IMR-90 (cell line): ENCODE data around the gene HOXD13. TPM values are rescaled to one million over a fixed set of nuclear protein-coding genes. Genes with fewer than 3 reads are reported as not detected.

ENCODE experiments used
- ATAC-seq: fragments of 200-7000 bp; cut with Tn5 transposase; 2 replicates; pipeline ENCODE4 v1.9.1; 2020; ENCODE audit warnings: low read depth, mild to moderate bottlenecking, moderate library complexity
- BruUV-seq: library from RNA; stranded (reverse); fragments of 400-500 nt; replicated peaks from 2 replicates; lab custom pipeline; 2021; lab: Mats Ljungman, UMichigan
- CTCF ChIA-PET: fragments of 300-600 bp; formaldehyde crosslinking; extraction: SDS; loops from one replicate; lab custom pipeline; 2021; ENCODE audit warnings: antibody characterized with exemption; lab: Yijun Ruan, JAX
- POLR2A ChIA-PET: fragments of 300-600 bp; sonication (Branson Sonifier 250); formaldehyde crosslinking; loops from one replicate; lab custom pipeline; 2022; ENCODE audit warnings: antibody characterized with exemption; ENCODE audit not compliant: unreplicated experiment; lab: Charles Lee
- DNase-seq: peaks from one replicate; pipeline ENCODE4 v3.0.0; 2013
- H2AFZ ChIP-seq: replicated peaks from 2 replicates; pipeline ENCODE3; 2013; ENCODE audit warnings: low read length, mild to moderate bottlenecking; ENCODE audit not compliant: poor library complexity
- H2AK5ac ChIP-seq: 2 replicates; pipeline ENCODE4 v1.6.1; 2013; ENCODE audit warnings: low read depth, low read length, inconsistent platforms
- H2AK9ac ChIP-seq: replicated peaks from 2 replicates; pipeline ENCODE3; 2013; ENCODE audit warnings: mild to moderate bottlenecking, low read depth, low read length, moderate library complexity; ENCODE audit not compliant: poor library complexity
- H2BK120ac ChIP-seq: 2 replicates; pipeline ENCODE4 v1.6.1; 2013; ENCODE audit warnings: low read depth, low read length, inconsistent platforms
- H2BK15ac ChIP-seq: 3 replicates; pipeline ENCODE4 v1.6.1; 2013; ENCODE audit warnings: low read depth, low read length, inconsistent platforms
- H2BK20ac ChIP-seq: 2 replicates; pipeline ENCODE4 v1.6.1; 2013; ENCODE audit warnings: low read depth, mild to moderate bottlenecking, inconsistent platforms, low read length, moderate library complexity
- H2BK5ac ChIP-seq: 2 replicates; pipeline ENCODE4 v1.6.1; 2013; ENCODE audit warnings: mild to moderate bottlenecking, low read depth, low read length, inconsistent platforms; ENCODE audit not compliant: poor library complexity, severe bottlenecking
- H3K14ac ChIP-seq: replicated peaks from 2 replicates; pipeline ENCODE4 v1.6.1; 2013; ENCODE audit warnings: low read depth, low read length, inconsistent platforms
- H3K18ac ChIP-seq: 2 replicates; pipeline ENCODE4 v1.6.1; 2013; ENCODE audit warnings: low read depth, low read length, control low read depth
- H3K23ac ChIP-seq: 2 replicates; pipeline ENCODE4 v1.6.1; 2013; ENCODE audit warnings: low read depth, low read length, inconsistent platforms
- H3K27ac ChIP-seq: 2 replicates; pipeline ENCODE4 v1.5.1; 2013; ENCODE audit warnings: mild to moderate bottlenecking, control low read depth, low read length; ENCODE audit not compliant: insufficient read depth
- H3K27me3 ChIP-seq: 2 replicates; pipeline ENCODE4 v1.6.1; 2013; ENCODE audit warnings: low read length; ENCODE audit not compliant: control insufficient read depth, insufficient read depth
- H3K36me3 ChIP-seq: 2 replicates; pipeline ENCODE4 v1.6.1; 2013; ENCODE audit warnings: low read length, mixed read lengths; ENCODE audit not compliant: control insufficient read depth, insufficient read depth
- H3K4ac ChIP-seq: 2 replicates; pipeline ENCODE4 v1.6.1; 2013; ENCODE audit warnings: low read depth, low read length, inconsistent platforms
- H3K4me1 ChIP-seq: 2 replicates; pipeline ENCODE4 v1.6.1; 2013; ENCODE audit warnings: low read length, mixed read lengths; ENCODE audit not compliant: control insufficient read depth, insufficient read depth
- H3K4me2 ChIP-seq: 2 replicates; pipeline ENCODE4 v1.6.1; 2013; ENCODE audit warnings: low read depth, mild to moderate bottlenecking, control low read depth, low read length, moderate library complexity
- H3K4me3 ChIP-seq: 2 replicates; pipeline ENCODE4 v1.5.1; 2013; ENCODE audit warnings: low read depth, mild to moderate bottlenecking, control low read depth, low read length, moderate library complexity; ENCODE audit not compliant: insufficient read depth
- H3K56ac ChIP-seq: 2 replicates; pipeline ENCODE4 v1.6.1; 2013; ENCODE audit warnings: low read length, inconsistent platforms; ENCODE audit not compliant: insufficient read depth; ENCODE audit errors: extremely low read depth
- H3K79me1 ChIP-seq, 2 experiments: 2 replicates each; pipeline ENCODE4 v1.6.1; 2013; ENCODE audit warnings: low read length in 2 of 2, inconsistent platforms in 1 of 2, low read depth in 1 of 2
- H3K9ac ChIP-seq: 2 replicates; pipeline ENCODE4 v1.6.1; 2013; ENCODE audit warnings: low read depth, low read length, control low read depth
- H3K9me1 ChIP-seq: 2 replicates; pipeline ENCODE4 v1.6.1; 2013; ENCODE audit warnings: low read length, inconsistent platforms; ENCODE audit not compliant: insufficient read depth
- H3K9me3 ChIP-seq: 2 replicates; pipeline ENCODE4 v1.6.1; 2013; ENCODE audit warnings: low read length; ENCODE audit not compliant: control insufficient read depth, insufficient read depth
- H4K20me1 ChIP-seq: 2 replicates; pipeline ENCODE4 v1.6.1; 2013; ENCODE audit warnings: low read length, inconsistent platforms; ENCODE audit not compliant: insufficient read depth
- H4K5ac ChIP-seq: 2 replicates; pipeline ENCODE4 v1.6.1; 2013; ENCODE audit warnings: mild to moderate bottlenecking, low read depth, low read length, control low read depth
- H4K8ac ChIP-seq, 2 experiments: 2 replicates each; pipeline ENCODE4 v1.6.1; 2013; ENCODE audit warnings: low read depth in 2 of 2, low read length in 2 of 2, control low read depth in 1 of 2, inconsistent platforms in 1 of 2
- H4K91ac ChIP-seq: 2 replicates; pipeline ENCODE4 v1.6.1; 2013; ENCODE audit warnings: low read depth, low read length, inconsistent platforms; ENCODE audit not compliant: insufficient read depth
- BHLHE40 ChIP-seq: fragments of 150-350 bp; IDR thresholded peaks from 2 replicates; pipeline ENCODE4 v1.6.1; 2016; ENCODE audit warnings: mild to moderate bottlenecking, low read depth, low read length
- CTCF ChIP-seq: conservative IDR thresholded peaks from 2 replicates; pipeline ENCODE4 v1.5.1; 2012; ENCODE audit warnings: mild to moderate bottlenecking, low read depth, low read length, improper control_type of control experiment
- MAZ ChIP-seq: IDR thresholded peaks from 2 replicates; pipeline ENCODE4 v1.6.1; 2012; ENCODE audit warnings: low read depth, mild to moderate bottlenecking, low read length, improper control_type of control experiment, moderate library complexity, borderline replicate concordance
- WGBS, 2 experiments: methylation state at CpG; one replicate each; pipeline versions ENCODE4 v1.1.5 to v1.1.7; 2013; ENCODE audit warnings: missing lambda C conversion rate in 2 of 2; ENCODE audit not compliant: insufficient read length in 1 of 2; ENCODE audit errors: extremely low coverage in 2 of 2; 5-methylcytosine and 5-hydroxymethylcytosine counted together
- dilution Hi-C: fragments of 300-500 bp; cut with HindIII; formaldehyde crosslinking; loops from one replicate; pipeline ENCODE4 v1.14.3; 2018; ENCODE audit warnings: low sequenced_read_pairs; ENCODE audit not compliant: unreplicated experiment
- in situ Hi-C: fragments of 300-500 bp; cut with MboI; formaldehyde crosslinking; loops from 3 replicates; pipeline ENCODE4 v1.14.3; 2019; ENCODE audit warnings: low sequenced_read_pairs, inconsistent platforms, mixed read lengths
- intact Hi-C: fragments of 100-400 bp; cut with micrococcal nuclease; formaldehyde crosslinking; loops from 2 replicates; pipeline ENCODE4 v1.10.0; 2022
- polyA plus RNA-seq, 3 experiments: library from polyadenylated mRNA; depleted of rRNA; stranded (reverse); fragments of >200 nt; gene quantifications; 2 replicates each; pipeline ENCODE4 v1.2.3, GENCODE V29; 2012; ENCODE audit warnings: low replicate concordance in 1 of 3
- total RNA-seq: library from RNA; depleted of rRNA; stranded (reverse); fragments of >200 nt; gene quantifications from 2 replicates; pipeline ENCODE4 v1.2.3, GENCODE V29; 2012

HOXD13 gene
- total and polyA plus RNA-seq, 2 of the 4 experiments (the other 2 are of a cell fraction) = not detected

- CTCF ChIA-PET = interaction anchor here (3.0 to 3.1 kb wide), 2 partner anchors 321 to 503 kb away, joined by 9 to 23 read pairs; no protein-coding TSS in a partner anchor
- no CpG with 5 or more reads among the region's 4 CpGs for WGBS, 2 experiments
- in situ Hi-C loops = no loop called here
These were observed 41.5 kb downstream of the HOXD13 start for GRCh38 chr2:176134035-176134434.

More at GRCh38 chr2:176134035-176134434, 41.5 kb downstream of the HOXD13 start:
- H4K5ac ChIP-seq = no peak overlapping the region
- H2BK15ac ChIP-seq = no peak overlapping the region
- no peaks in the 10 kb centered on the region for H3K36me3 ChIP-seq
- no peak overlapping the region for H2AFZ ChIP-seq
- no TSS peak for BruUV-seq
- no peaks in the 10 kb centered on the region for H3K79me1 ChIP-seq
- no peak overlapping the region for H3K18ac ChIP-seq
- H3K9me1 ChIP-seq = no peaks in the 10 kb centered on the region
- no peak overlapping the region for H2AK5ac ChIP-seq
- DNase-seq = no peak
- H2BK120ac ChIP-seq = no peak overlapping the region
- H4K20me1 ChIP-seq = no peaks in the 10 kb centered on the region
- H3K27me3 ChIP-seq = peaks cover 93% of the 10 kb centered on the region
- no peak overlapping the region for H3K56ac ChIP-seq
- H3K27ac ChIP-seq = no peak overlapping the region
- dilution Hi-C loops = no loop called here
- no peaks in the 10 kb centered on the region for H3K4me1 ChIP-seq
- no peak overlapping the region for H4K8ac ChIP-seq
- H2AK9ac ChIP-seq = no peak overlapping the region
- POLR2A ChIA-PET = no interaction called here
- TF ChIP-seq MAZ = no peak
- TF ChIP-seq CTCF = no peak
- no peak for TF ChIP-seq BHLHE40
- intact Hi-C loops = no loop called here
- no peak overlapping the region for H2BK5ac ChIP-seq
- no peak overlapping the region for H3K14ac ChIP-seq
- no peak overlapping the region for H3K4me3 ChIP-seq
- no peak overlapping the region for H2BK20ac ChIP-seq
- H3K4ac ChIP-seq = no peak overlapping the region
- H3K23ac ChIP-seq = no peak overlapping the region
- no peak overlapping the region for H3K9ac ChIP-seq
- peaks cover 1% of the 10 kb centered on the region for H3K9me3 ChIP-seq
- no peak overlapping the region for H3K4me2 ChIP-seq
- no peak for ATAC-seq
- H4K91ac ChIP-seq = no peak overlapping the region
